HG03469 (cell line): ENCODE results near the gene EMP3.
"Not testable (repeated sequence)": the region's sequence is repeated elsewhere in the genome, so short reads cannot be mapped to it uniquely, and the experiment has no call there.

Source experiments
- ATAC-seq: cut with Tn5 transposase; IDR thresholded peaks from one replicate; pipeline ENCODE4 v1.9.1; 2021; ENCODE audit warnings: mild to moderate bottlenecking, moderate library complexity, moderate number of reproducible peaks; ENCODE audit not compliant: unreplicated experiment

Gene EMP3

DNA sequence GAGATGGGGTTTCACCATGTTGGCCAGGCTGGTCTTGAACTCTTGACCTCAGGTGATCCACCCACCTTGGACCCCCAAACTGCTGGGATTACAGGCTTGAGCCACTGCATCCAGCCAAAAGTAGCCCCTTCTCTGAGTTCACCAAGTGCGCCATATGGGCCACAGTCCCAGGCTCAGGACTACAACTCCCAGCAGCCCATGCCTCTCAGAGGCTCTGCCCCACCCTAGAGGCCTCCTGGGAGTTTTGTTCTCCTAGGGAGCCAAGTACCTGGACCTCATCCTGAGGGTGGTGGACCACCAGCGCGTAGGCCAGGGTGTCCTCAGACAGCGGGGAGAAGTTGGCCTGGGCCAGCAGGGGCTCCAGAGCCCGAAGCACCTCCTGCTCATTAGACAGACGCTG, 19.5 kb downstream of the EMP3 start:
- ATAC-seq, result no peak

DNA sequence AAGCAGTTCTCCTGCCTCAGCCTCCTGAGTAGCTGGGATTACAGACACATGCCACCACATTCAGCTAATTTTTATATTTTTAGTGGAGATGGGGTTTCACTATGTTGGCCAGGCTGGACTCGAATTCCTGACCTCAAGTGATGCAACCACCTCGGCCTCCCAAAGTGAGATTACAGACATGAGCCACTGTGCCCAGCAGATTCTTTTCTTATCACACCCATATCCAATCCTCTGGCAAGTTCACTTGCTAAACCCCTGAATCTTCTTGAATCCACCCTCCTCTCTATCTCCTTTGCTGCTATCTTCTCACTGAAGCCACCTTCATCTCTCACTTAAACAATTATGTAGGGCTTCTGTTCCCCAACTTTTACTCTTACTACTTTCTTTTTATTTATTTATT, 20.8 kb downstream of the EMP3 start:
- no peak for ATAC-seq

DNA sequence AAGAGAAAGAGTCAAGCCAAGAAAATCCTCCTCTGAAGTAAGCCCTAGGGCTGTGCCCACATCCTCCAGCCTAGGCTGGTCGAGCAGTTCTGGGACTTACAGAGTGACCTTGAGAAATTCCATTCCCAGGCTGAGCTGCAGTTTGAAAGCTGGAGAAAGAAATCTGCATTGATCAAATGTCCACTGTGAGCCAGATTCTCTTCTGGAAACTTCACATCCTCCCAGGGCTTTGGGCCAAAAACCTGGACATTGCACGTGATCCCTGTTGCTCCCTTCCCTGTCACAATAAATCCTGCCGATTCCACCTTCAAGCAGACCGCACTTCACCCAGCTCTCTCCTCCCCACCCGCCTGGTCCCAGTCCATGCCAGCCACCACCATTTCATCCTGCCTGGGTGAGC, 22.7 kb downstream of the EMP3 start:
- no peak for ATAC-seq

DNA sequence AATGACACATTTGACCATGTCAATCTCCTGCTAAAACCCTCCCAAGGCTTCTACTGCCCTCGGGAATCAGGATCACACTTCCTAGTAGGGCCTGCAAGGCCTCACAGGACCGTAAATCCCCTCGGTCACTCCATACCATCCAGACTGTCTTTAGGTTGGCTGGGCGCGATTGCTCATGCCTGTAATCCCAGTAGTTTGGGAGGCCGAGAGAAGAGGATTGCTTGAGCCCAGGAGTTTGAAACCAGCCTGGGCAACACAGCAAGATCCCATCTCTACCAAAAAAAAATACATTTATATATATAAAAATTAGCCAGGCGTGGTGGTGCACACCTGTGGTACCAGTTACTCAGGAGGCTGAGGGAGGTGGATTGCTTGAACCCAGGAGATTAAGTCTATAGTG, 23.4 kb downstream of the EMP3 start:
- ATAC-seq, result no peak

DNA sequence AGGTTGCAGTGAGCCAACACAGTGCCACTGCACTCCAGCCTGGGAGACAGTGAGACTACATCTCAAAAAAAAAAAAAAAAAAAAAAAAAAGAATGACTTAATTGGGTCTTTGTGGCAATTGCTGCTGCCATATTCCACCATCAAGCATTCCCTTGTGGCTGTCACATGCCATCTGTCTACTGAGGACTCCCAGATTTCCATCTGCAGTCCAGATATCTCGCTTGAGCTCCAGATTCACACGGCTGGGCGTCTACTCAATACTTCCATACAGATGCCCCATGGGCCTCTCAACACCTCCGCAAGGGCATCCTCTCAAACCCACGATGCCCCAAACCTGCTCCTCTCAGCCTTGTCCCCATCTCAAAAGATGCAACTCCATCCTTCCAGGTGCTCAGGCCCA, 25.5 kb downstream of the EMP3 start:
- no peak for ATAC-seq

DNA sequence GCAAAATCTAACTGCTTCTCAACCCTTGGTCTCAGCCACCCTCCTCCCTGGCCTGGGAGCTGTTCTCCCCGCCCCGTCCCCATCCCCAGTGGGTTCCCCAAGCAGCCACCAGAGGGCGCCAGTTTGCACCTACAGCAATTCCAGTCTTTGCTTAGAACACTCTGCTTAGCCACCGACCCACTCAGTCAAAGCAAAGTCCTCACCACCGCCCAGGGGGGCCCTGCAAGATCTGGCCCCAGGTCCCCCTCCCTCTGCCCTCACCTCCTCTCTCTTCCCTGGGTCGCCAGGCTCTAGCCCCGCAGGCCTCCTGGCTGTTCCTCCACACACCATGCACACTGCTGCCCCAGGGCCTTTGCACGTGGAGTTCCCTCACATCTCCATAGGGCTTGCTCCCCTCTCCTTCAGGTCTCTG, 26.0 kb downstream of the EMP3 start:
- no peak for ATAC-seq

DNA sequence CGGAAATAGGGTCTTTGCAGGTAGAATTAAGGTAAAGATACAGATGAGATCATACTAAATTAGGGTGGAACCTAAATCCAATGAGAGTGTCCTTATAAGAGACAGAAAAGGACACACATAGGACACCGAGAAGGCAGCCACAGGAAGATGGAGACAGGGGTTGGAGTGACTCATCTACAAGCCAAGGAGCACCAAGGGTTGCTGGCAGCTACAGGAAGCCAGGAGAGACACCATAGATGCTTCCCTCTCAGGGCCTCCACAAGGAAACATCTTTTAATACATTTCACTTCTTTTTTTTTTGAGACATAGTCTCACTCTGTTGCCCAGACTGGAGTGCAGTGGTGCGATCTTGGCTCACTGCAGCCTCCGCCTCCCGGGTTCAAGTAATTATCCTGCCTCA, 28.3 kb downstream of the EMP3 start:
- no peak for ATAC-seq

DNA sequence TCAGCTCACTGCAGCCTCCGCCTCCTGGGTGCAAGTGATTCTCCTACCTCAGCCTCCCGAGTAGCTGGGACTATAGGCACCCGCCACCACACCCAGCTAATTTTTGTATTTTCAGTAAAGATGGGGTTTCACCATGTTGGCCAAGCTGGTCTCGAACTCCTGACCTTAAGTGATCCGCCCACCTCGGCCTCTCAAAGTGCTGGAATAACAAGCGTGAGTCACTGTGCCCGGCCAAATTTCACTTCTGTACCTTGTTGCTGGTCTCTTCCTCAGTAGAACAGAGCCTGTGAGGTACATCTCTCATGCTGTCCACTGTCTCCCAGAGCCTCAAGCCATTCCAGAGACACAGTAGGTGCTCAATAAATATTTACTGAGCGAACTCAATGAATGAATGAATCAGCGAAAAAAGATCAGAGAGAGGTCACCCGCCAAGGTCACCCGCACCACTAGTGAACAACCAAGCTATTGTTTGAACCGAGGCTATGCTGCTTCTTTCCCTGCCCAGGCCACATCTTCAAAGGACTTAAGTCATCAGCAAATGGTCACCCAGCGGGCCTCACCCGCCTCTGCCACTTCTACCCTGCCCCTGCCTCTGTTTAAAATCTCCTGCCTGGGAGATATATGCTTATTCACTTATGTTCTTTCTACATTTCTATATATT, 29.1 kb downstream of the EMP3 start:
- no peak for ATAC-seq

DNA sequence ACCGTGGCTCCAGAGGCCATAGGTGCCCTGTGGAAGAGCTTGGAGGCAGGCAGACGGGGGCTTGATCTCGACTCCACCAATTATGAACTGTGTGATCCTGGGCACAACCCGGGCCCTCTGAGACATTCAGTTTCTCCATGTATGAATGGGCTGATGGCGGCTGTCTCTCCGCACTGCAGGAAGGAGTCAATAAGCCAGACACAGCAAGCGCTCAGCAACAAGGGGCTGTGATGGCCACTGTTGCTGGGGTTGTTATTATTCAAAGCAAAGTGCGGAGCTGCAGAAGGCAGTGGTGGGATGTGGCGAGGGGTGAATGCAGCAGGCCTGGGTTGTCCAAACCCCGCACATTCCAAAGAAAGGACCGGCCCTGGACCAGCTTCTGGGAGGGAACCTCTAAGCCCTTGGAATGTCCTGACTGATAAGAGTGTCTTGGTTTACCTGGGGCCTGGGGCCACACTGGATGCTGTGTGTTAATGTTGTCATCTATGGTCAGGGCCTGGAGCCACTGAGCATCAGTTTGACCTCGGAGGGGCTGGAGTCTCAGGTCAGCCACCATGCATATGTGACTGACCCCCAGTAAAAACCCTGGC, 30.1 kb downstream of the EMP3 start:
- ATAC-seq, result no peak

DNA sequence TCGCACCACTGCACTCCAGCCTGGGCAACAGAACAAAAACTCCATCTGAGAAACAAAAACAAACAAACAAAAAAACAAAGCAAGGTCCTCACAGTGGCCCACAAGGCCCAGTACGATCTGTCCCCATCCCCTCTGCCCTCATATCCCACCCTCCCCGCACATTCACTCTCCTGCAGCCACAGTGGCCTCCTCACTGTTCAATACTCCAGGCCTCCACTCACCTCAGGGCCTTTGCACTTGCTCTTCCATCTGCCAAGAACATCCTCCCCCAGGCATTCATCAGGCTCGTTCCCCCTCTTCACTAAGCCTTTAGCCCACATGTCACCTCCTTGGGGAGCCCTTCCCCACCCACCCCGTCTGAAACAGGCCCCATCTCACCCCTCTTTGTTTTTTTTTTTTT, 33.8 kb downstream of the EMP3 start:
- ATAC-seq, result no peak

DNA sequence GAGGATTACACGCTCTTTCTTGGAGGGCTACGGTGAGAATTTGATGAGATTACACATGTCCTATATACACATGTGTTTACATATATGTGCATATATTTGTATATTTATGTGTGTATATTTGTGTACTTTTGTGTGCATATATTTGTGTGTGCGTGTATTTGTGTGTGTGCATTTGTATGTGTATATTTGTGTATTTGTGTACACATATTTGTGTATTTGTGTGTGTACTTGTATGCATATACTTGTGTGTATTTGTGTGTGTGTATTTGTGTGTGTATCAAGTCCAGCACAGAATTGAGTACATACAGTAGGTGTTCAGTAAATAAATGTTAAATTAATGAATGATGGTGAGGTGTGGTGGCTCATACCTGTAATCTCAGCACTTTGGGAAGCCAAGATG, 36.6 kb downstream of the EMP3 start:
- ATAC-seq, result no peak

DNA sequence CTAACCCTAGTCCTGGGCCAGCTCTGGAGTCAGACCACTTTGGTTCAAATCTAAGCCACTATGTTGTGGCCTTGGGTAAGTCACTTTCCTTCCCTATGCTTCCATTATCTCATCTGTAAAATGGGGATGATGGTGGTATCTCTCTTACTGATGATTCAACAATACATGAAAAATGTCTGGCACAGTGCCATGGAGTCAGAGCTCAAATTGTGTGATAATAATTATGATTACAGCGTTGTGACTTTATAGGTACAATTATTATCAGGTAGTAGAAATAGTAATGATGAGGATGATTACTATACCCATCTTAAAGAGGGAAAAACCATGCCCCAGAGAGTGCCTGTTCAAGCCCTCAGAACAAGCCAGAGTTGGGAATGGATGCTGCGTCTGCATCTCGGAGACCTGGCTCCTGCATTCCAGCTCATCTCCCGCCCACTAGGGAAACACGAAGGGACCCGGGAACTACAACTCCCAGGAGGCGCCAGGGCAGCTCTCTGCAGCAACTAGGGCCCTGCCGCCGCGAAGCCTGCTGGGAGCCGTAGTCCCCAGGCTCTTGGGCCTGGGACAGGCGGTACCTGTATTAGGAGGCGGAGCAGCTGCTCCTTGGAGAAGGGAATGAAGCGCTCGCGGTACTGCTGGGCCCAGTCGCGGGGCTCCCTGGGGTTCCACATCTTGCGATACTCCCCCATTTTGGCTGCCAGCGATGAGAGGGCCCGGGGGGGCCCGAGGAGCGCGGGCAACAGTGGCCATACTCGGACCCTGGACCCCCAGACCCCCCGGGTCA, 37.6 kb downstream of the EMP3 start:
- no peak for ATAC-seq

DNA sequence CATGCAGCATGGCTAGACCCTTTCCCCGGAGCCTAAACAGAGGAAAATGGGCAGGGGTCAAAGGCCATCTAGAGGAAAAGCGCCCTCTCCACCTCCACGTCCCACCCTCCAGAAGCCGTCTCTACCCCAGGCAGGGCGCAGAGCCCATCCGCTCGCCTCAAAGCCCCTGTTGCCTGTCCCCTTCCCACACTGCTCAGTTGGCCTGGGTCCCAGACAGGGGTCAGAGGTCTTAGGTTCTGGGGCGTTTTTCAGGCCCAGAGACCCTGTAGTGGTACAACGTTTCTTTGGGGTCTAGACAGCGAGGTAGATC, 38.1 kb downstream of the EMP3 start:
- ATAC-seq, result no peak

DNA sequence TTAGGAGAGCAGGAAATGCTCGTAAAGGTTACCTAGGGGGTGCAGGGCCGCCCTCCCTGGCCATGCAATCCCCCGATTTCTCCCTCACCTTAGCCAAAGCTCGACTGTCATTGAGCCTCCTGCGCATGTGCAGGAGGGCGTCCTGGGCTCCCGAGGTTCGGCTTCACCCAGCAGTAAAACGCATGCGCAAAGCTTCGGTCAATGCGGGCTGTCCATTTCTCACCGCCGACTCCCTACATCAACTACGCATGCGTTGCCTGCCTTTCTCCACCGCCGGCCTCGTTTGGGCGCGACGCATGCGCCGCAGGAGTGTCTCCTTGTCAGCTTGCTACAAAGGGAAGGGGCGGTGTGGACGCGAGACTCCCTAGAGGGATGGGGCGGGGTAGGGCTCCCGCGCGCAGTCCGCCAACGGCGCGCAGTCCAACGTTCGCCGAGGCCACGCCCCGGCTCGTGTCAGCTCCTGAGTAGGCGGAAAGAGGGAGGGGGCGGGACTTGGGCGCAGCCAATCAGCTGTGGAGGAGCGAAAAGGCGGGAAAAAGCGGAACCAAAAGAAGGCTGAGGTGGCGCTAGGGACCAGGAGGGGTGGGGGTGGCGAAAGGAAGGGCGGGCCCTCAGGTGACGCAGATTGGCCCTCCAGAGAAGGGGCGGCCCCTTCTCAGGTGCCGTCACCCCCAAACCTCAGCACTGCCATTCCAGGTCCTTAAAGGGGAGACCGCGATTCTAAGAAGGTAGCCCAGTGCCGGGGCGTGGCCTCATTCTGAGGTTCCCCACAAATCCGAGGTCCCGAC, 38.7 kb downstream of the EMP3 start, which contains the start of the genes SYNGR4 and TMEM143:
SYNGR4 (plus strand) TSS at position 558 of the 788 bp plus-strand sequence. CDS start 1,476 bp downstream, outside the sequence.
TMEM143 (minus strand) TSS at position 131 of the 788 bp plus-strand sequence; CDS start at position 111, 20 bp downstream.
- peak; percentile 77 for ATAC-seq

DNA sequence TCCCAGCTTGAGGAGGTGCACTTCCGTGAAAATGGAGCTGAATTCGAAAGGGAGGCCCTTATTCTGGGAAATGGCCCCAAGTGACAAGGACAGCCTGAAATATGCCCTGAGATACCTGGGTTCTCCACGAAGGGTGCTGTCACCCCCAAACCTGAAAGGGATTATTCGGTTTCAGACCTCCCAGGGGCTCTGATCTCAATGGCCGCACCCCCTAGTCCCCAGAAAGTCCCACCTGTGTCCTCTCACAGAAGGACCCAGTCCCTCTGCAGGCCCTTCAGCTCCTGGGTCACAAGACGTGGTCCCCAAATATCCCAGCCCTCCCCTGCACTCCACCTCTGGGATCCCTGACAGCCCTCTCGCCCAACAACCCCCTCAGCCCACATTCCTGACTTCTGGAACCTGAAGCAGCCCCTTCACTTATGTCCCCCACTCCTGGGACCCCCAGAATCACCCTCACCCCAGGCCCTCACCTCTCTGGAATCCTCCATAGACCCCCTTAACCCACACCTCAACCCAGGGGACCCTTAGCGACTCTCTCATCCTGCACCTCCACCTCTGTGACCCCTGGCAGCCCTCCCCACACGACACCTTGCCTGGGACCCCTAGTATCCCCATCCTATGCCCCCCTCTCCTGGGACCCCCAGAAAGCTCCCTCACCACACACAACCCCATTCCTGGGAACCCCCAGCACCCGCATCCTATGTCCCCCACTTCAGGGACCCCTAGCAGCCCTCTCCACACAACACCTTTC, 39.4 kb downstream of the EMP3 start:
- no peak for ATAC-seq

DNA sequence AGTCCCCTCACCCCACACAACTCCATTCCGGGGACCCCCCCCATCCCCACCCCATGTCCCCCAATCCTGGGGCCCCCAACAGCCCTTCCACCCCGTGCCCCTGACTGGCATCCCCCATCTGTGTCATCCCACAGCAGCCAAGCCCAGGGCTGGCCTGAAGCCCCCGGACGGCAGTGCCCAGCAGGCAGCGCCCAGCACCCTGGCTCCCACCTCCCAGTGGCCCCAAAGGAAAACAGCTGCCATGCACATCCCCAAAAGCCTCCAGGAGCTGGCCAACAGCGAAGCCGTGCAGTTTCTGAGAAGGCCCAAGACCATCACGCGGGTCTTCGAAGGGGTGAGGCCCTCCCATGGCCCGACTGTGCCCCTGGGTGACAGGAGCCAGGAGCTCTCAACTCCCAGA, 40.2 kb downstream of the EMP3 start:
- ATAC-seq, result no peak

DNA sequence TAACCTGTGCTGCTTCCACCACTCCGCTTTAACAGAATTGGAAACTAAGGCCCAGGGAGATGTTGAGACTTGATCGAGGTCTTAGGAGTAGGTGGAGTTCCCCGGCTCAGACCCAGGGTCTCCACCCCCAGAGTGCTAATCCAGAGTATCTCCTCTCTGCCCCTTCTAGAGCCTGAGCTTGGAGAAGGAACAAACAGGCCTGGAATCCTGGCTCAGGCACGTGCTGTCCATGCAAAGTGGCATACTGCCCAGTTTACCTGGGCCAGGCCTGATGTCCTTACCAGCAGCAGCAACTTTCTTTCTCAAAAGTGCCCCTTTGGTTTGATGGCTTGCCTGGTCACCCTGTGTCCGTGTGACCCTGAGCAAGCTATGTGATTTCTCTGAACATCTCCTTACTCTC, 42.5 kb downstream of the EMP3 start:
- no peak for ATAC-seq

DNA sequence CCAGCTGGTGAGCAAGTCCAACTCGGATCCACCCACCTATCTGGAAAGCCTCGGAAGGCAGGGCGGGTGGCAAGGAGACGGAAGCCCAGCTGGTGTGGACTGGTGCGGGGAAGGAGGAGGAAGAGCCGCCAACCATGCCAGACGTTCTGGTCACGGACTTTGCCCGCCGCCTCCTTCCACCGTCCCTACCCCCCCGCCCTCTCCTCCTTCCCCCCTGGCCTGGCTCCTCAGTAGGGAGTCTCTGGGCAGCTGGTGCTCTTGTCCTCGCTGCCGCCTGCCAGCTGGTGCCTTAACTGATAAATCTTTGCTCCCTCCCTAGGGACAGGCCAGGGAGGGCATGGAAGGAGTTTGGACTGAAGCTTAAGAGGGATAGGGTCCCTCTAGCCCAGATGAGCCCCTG, 43.6 kb downstream of the EMP3 start:
- ATAC-seq, result no peak

DNA sequence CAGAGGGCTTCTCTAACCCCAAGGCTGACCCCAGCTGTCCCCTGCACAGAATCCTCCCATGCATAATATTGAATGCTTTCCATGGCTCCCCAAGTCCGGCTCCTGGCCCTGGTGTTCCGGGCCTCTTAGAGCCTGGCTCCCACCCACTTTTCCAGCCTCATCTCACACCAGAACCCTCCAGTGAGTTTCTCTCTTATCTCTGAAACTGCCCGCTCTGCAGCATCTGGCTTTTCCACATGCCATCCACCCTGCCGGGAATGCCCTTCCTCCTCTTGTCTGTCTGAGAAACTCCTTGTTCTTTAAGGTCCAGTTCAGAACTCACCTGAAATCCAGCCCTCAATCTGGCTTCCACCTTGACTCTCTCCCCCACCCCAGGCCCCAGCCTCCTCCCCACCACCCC, 45.6 kb downstream of the EMP3 start:
- no peak for ATAC-seq

DNA sequence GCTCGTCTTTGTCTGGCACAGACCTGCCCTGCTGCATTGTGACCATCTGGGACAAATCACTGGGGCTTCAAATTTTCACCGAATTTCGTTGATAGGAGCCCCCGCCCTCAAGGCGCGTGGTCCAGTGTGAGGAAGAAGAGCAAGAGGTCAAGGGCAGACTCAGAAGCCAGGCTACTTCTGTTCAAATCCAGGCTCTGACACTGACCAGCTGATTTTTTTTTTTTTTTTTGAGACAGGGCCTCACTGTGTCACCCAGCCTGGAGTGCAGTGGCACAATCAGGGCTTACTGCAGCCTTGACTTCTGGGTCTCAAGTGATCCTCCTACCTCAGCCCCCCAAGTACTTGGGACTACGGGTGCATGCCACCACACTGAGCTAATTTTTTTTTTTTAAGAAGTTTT, 46.0 kb downstream of the EMP3 start:
- ATAC-seq, result no peak

DNA sequence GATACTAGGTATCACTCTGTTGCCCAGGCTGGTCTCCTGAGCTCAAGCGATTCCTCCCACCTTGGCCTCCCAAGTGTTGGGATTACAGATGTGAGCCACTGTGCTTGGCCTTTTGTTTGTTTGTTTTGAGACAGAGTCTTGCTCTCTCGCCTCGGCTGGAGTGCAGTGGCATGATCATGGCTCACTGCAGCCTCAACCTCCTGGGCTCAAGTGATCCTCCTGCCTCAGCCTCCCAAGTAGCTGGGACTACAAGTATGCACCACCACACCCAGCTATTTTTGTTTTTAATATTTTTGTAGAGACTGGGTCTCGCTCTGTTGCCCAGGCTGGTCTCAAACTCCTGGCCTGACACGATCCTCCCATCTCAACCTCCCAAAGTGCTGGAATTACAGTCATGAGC, 46.4 kb downstream of the EMP3 start:
- not testable (repeated sequence) for ATAC-seq
